ENCODE data around the gene NFASC.

GRCh38 chr1:205058853-205059252 lies 188.2 kb downstream of the NFASC start:
- TF ChIP-seq CTCF (IDR thresholded peaks at IDR 0.05; ENCODE audit: insufficient read depth, low read depth, low read length) = no peak
- no peak for TF ChIP-seq EZH2 (IDR thresholded peaks at IDR 0.05; ENCODE audit: insufficient read depth, low read length)

Measured in astrocyte (in vitro differentiated cells and primary cell).